ENCODE data around the gene CDKAL1. TPM values are rescaled to one million over a fixed set of nuclear protein-coding genes. Genes with fewer than 3 reads are reported as not detected.

The CDKAL1 gene
- total and polyA plus RNA-seq, 10 of the 15 experiments (the other 5 are each of a cell fraction or from before 2014, with no cell fraction given) = 10.7 to 26.9 (median 17.3) TPM

DNA sequence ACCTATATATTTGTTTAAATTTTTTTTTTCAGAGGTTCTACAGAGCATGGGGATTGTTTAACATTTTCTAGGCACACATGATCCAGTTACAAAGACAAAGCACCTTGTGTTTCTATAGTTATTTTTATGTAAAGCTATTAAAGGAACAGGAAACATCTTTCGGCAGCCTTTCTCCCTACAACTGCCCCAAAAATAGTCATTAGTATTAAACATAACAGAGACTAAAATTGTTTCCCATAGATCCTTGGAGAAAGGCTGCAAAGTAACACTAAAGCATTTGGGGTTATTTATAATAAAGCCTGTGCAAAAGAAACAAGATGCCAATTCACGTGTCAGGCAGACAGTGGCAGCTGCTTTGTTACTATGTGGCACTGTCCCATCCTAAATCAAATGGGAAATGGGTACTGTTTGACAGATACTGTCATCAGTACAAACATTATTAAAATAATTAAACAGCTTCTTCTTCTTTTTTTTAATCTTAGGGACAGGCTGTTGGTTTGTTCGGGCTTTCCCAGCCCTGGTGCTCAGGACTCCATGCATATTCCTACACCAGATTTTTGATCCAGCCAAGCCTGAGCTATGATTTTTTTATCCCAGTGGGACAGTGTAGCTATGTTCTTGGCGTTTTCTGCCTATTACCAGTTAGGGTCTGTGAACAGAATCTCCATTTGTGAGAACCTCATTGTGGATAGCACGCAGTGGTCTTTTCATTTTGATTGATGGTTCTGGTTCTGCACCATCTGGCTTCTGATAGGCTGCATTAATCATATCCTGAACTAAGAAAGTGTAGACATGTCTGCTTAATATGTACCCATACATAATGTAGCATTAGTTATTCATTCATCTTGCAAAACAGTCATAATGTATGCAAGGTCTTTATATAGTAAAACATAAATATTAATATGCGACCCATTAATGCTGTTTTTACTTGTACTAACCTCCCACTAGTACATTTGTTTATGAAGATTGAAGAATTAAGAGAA lies 598.9 kb downstream of the CDKAL1 start:
- no peak overlapping the region for H3K4me3 ChIP-seq
- FAIRE-seq (no peak), DNase-seq (ENCODE audit: low read depth, low spot score) (no peak), ATAC-seq (no peak)
- H3K36me3 ChIP-seq (ENCODE audit: control insufficient read depth in 2 of 2, insufficient read depth in 2 of 2, low read length in 1 of 2) = no peaks in the 10 kb centered on the region
- H3K79me2 ChIP-seq (ENCODE audit: control insufficient read depth, insufficient read depth, low read length) = no peaks in the 10 kb centered on the region
- no peak overlapping the region for H2AFZ ChIP-seq (ENCODE audit: control insufficient read depth, low read depth, low read length)
- ChIA-PET RAD21 (ENCODE audit: unreplicated experiment) (no interaction called here), POLR2A (no interaction called here), CTCF (interaction anchor here (1.1 to 2.1 kb wide), 4 partner anchors 12 to 34 kb away, joined by 3 to 5 read pairs (median 4); no protein-coding TSS in a partner anchor), SMC1A (ENCODE audit: uncharacterized antibody, unreplicated experiment) (interaction anchor here (0.9 to 2.4 kb wide), 6 partner anchors 11 to 128 kb away, joined by 3 to 9 read pairs (median 4); no protein-coding TSS in a partner anchor)
- in situ Hi-C loops (cut with MboI) (no loop called here), intact Hi-C loops (cut with micrococcal nuclease; ENCODE audit: unreplicated experiment) (no loop called here)
- H4K20me1 ChIP-seq (ENCODE audit: control insufficient read depth, insufficient read depth) = no peaks in the 10 kb centered on the region
- no peak overlapping the region for H3K9ac ChIP-seq (ENCODE audit: control insufficient read depth, insufficient read depth, low read length)
- no peaks in the 10 kb centered on the region for H3K27me3 ChIP-seq (replicated peaks in 1 of 2; ENCODE audit: control insufficient read depth in 2 of 2, insufficient read depth in 2 of 2, low read length in 1 of 2)
- 73% methylated on average over 6 of the region's 6 CpGs for WGBS (ENCODE audit: insufficient coverage, insufficient replicate concordance, low lambda C conversion rate, missing lambda C conversion rate)
- BruUV-seq (replicated peaks) = no TSS peak
- H3K4me2 ChIP-seq (ENCODE audit: control insufficient read depth, insufficient read depth) = no peak overlapping the region
- no peaks in the 10 kb centered on the region for H3K4me1 ChIP-seq (ENCODE audit: control insufficient read depth, insufficient read depth, low read length)
- H3K9me3 ChIP-seq (replicated peaks; ENCODE audit: control insufficient read depth, insufficient read depth, low read length) = no peaks in the 10 kb centered on the region
- no peak overlapping the region for H3K27ac ChIP-seq (ENCODE audit: control insufficient read depth, insufficient read depth)
- TF ChIP-seq ZNF384 (IDR thresholded peaks at IDR 0.05; ENCODE audit: borderline replicate concordance, low read depth, low read length) (no peak), NFIC (IDR thresholded peaks at IDR 0.05; ENCODE audit: low read depth, low read length) (no peak), MYB (IDR thresholded peaks at IDR 0.05; ENCODE audit: borderline replicate concordance, low read depth, low read length) (no peak), E2F4 (IDR thresholded peaks at IDR 0.05; ENCODE audit: low read depth, low read length) (no peak), ZBTB40 (IDR thresholded peaks at IDR 0.05; ENCODE audit: borderline replicate concordance) (no peak), MLLT1 (IDR thresholded peaks at IDR 0.05) (no peak), CHD4 (IDR thresholded peaks at IDR 0.05) (no peak), PKNOX1 (IDR thresholded peaks at IDR 0.05) (no peak), ZNF207 (IDR thresholded peaks at IDR 0.05; ENCODE audit: borderline replicate concordance) (no peak), NBN (IDR thresholded peaks at IDR 0.05) (no peak), PML (IDR thresholded peaks at IDR 0.05; ENCODE audit: low read length) (no peak), SMAD1 (IDR thresholded peaks at IDR 0.05; ENCODE audit: low read depth, partially characterized antibody) (no peak), NFYB (IDR thresholded peaks at IDR 0.05; ENCODE audit: insufficient read depth, low read depth, low read length) (no peak), ASH2L (IDR thresholded peaks at IDR 0.05; ENCODE audit: borderline replicate concordance, low read depth) (no peak), ETV6 (conservative IDR thresholded peaks at IDR 0.05 in 1 of 2, IDR thresholded peaks at IDR 0.05 in 1 of 2; ENCODE audit: borderline replicate concordance in 1 of 2, low read depth in 1 of 2) (no peak)
